GM23338 (cell line): ENCODE measurements around the gene VAPA. TPM values are rescaled to one million over a fixed set of nuclear protein-coding genes. Genes with fewer than 3 reads are reported as not detected.

ENCODE experiments used
- CREB1 ChIP-seq: fragments of 250-450 bp; sonication (Bioruptor Pico); IDR thresholded peaks from 2 replicates; pipeline ENCODE4 v1.5.0; 2020; ENCODE audit warnings: low read depth, mild to moderate bottlenecking, moderate library complexity
- EZH2phosphoT487 ChIP-seq: fragments of 200-600 bp; sonication (generic); IDR thresholded peaks from one replicate; pipeline ENCODE4 v1.8.1; 2018; ENCODE audit warnings: antibody characterized with exemption; ENCODE audit not compliant: unreplicated experiment
- JUNB ChIP-seq: IDR thresholded peaks from one replicate; pipeline ENCODE4 v1.6.1; 2016; ENCODE audit warnings: antibody characterized with exemption; ENCODE audit not compliant: unreplicated experiment
- polyA plus RNA-seq: library from polyadenylated mRNA; unstranded; fragments of >200 nt; fragmentation: Nextera tagmentation; extraction: Ambion mirVana; gene quantifications from 2 replicates; pipeline ENCODE4 v1.2.1, GENCODE V29; 2016
- total RNA-seq: library from RNA; depleted of rRNA; stranded (reverse); fragments of >200 nt; shearing (Covaris generic); gene quantifications from 2 replicates; pipeline ENCODE4 v1.2.3, GENCODE V29; 2014
- TF ChIP-seq, protein P1 (sequence below): IDR thresholded peaks from one replicate; pipeline ENCODE4 v1.6.1; 2018; ENCODE audit warnings: antibody characterized with exemption; ENCODE audit not compliant: unreplicated experiment
- TF ChIP-seq, protein P2 (sequence below): fragments of 250-450 bp; sonication (Bioruptor Pico); IDR thresholded peaks from 2 replicates; pipeline ENCODE4 v1.5.0; 2020; ENCODE audit warnings: mild to moderate bottlenecking, moderate library complexity
- TF ChIP-seq, protein P3 (sequence below): IDR thresholded peaks from 2 replicates; pipeline ENCODE4 v1.6.1; 2016; ENCODE audit warnings: antibody characterized with exemption

VAPA gene
- total and polyA plus RNA-seq, 2 experiments from 2014 or later = 162 to 178 TPM

DNA sequence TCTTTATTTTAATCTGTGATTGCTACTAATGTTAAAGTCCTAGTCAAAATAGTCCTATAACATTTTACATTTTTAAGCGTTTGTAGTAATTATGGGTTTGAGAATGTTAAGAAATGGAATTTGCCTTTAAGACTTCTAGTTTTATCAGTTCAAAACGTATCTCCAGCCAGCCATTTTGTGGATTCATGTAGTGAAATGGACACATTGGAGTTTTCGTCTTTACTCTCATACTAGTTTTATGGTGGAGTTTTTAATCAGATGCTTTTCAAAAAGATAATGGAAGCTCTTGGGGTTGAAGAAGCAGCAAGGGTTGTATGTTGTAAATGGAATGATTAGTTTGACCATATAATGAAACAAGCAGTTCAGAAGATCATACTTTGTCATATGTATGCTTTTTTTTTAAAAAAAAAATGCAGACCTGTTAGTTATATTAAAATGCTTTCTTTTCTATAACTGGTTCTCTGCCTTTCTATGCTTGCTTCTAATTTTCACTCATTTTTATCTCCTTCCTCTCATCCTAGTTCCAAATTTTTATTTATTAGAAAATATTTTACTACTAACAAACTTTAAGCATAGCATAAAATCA is 16.6 kb downstream of the VAPA start (continued):
- TF ChIP-seq, protein P1, sequence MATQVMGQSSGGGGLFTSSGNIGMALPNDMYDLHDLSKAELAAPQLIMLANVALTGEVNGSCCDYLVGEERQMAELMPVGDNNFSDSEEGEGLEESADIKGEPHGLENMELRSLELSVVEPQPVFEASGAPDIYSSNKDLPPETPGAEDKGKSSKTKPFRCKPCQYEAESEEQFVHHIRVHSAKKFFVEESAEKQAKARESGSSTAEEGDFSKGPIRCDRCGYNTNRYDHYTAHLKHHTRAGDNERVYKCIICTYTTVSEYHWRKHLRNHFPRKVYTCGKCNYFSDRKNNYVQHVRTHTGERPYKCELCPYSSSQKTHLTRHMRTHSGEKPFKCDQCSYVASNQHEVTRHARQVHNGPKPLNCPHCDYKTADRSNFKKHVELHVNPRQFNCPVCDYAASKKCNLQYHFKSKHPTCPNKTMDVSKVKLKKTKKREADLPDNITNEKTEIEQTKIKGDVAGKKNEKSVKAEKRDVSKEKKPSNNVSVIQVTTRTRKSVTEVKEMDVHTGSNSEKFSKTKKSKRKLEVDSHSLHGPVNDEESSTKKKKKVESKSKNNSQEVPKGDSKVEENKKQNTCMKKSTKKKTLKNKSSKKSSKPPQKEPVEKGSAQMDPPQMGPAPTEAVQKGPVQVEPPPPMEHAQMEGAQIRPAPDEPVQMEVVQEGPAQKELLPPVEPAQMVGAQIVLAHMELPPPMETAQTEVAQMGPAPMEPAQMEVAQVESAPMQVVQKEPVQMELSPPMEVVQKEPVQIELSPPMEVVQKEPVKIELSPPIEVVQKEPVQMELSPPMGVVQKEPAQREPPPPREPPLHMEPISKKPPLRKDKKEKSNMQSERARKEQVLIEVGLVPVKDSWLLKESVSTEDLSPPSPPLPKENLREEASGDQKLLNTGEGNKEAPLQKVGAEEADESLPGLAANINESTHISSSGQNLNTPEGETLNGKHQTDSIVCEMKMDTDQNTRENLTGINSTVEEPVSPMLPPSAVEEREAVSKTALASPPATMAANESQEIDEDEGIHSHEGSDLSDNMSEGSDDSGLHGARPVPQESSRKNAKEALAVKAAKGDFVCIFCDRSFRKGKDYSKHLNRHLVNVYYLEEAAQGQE = no peak
- TF ChIP-seq CREB1 (CRISPR knock-in tag) = no peak
- TF ChIP-seq EZH2phosphoT487 = no peak
- TF ChIP-seq, protein P2, sequence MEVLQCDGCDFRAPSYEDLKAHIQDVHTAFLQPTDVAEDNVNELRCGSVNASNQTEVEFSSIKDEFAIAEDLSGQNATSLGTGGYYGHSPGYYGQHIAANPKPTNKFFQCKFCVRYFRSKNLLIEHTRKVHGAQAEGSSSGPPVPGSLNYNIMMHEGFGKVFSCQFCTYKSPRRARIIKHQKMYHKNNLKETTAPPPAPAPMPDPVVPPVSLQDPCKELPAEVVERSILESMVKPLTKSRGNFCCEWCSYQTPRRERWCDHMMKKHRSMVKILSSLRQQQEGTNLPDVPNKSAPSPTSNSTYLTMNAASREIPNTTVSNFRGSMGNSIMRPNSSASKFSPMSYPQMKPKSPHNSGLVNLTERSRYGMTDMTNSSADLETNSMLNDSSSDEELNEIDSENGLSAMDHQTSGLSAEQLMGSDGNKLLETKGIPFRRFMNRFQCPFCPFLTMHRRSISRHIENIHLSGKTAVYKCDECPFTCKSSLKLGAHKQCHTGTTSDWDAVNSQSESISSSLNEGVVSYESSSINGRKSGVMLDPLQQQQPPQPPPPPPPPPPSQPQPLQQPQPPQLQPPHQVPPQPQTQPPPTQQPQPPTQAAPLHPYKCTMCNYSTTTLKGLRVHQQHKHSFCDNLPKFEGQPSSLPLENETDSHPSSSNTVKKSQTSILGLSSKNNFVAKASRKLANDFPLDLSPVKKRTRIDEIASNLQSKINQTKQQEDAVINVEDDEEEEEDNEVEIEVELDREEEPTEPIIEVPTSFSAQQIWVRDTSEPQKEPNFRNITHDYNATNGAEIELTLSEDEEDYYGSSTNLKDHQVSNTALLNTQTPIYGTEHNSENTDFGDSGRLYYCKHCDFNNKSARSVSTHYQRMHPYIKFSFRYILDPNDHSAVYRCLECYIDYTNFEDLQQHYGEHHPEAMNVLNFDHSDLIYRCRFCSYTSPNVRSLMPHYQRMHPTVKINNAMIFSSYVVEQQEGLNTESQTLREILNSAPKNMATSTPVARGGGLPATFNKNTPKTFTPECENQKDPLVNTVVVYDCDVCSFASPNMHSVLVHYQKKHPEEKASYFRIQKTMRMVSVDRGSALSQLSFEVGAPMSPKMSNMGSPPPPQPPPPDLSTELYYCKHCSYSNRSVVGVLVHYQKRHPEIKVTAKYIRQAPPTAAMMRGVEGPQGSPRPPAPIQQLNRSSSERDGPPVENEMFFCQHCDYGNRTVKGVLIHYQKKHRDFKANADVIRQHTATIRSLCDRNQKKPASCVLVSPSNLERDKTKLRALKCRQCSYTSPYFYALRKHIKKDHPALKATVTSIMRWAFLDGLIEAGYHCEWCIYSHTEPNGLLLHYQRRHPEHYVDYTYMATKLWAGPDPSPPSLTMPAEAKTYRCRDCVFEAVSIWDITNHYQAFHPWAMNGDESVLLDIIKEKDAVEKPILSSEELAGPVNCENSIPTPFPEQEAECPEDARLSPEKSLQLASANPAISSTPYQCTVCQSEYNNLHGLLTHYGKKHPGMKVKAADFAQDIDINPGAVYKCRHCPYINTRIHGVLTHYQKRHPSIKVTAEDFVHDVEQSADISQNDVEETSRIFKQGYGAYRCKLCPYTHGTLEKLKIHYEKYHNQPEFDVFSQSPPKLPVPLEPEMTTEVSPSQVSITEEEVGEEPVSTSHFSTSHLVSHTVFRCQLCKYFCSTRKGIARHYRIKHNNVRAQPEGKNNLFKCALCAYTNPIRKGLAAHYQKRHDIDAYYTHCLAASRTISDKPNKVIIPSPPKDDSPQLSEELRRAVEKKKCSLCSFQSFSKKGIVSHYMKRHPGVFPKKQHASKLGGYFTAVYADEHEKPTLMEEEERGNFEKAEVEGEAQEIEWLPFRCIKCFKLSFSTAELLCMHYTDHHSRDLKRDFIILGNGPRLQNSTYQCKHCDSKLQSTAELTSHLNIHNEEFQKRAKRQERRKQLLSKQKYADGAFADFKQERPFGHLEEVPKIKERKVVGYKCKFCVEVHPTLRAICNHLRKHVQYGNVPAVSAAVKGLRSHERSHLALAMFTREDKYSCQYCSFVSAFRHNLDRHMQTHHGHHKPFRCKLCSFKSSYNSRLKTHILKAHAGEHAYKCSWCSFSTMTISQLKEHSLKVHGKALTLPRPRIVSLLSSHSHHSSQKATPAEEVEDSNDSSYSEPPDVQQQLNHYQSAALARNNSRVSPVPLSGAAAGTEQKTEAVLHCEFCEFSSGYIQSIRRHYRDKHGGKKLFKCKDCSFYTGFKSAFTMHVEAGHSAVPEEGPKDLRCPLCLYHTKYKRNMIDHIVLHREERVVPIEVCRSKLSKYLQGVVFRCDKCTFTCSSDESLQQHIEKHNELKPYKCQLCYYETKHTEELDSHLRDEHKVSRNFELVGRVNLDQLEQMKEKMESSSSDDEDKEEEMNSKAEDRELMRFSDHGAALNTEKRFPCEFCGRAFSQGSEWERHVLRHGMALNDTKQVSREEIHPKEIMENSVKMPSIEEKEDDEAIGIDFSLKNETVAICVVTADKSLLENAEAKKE = no peak
- no peak for TF ChIP-seq JUNB
- TF ChIP-seq, protein P3, sequence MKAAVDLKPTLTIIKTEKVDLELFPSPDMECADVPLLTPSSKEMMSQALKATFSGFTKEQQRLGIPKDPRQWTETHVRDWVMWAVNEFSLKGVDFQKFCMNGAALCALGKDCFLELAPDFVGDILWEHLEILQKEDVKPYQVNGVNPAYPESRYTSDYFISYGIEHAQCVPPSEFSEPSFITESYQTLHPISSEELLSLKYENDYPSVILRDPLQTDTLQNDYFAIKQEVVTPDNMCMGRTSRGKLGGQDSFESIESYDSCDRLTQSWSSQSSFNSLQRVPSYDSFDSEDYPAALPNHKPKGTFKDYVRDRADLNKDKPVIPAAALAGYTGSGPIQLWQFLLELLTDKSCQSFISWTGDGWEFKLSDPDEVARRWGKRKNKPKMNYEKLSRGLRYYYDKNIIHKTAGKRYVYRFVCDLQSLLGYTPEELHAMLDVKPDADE = no peak
